HepG2 (cell line): Measurements from ENCODE around the gene MKNK1. TPM values are rescaled to one million over a fixed set of nuclear protein-coding genes. Genes with fewer than 3 reads are reported as not detected.

Source experiments
- KDM5B ChIP-seq: sonication (generic); formaldehyde crosslinking; IDR thresholded peaks from 2 replicates; pipeline ENCODE4 v1.4.0; 2020; ENCODE audit warnings: missing genetic modification reagents, mild to moderate bottlenecking, borderline replicate concordance
- NFIC ChIP-seq: IDR thresholded peaks from 2 replicates; pipeline ENCODE4 v1.6.1; 2012; ENCODE audit warnings: mild to moderate bottlenecking, low read length, inconsistent platforms
- PHF20 ChIP-seq: sonication (generic); formaldehyde crosslinking; IDR thresholded peaks from 2 replicates; pipeline ENCODE4 v1.5.0; 2020; ENCODE audit warnings: mild to moderate bottlenecking, missing genetic modification reagents
- RAD21 ChIP-seq: fragments of 450-650 bp; formaldehyde crosslinking; IDR thresholded peaks from 2 replicates; pipeline ENCODE4 v1.5.0; 2020; ENCODE audit warnings: mild to moderate bottlenecking
- SP140L ChIP-seq: sonication (generic); formaldehyde crosslinking; IDR thresholded peaks from 2 replicates; pipeline ENCODE4 v1.4.0; 2020; ENCODE audit warnings: missing genetic modification reagents, borderline replicate concordance
- XRCC5 ChIP-seq: fragments of 200-400 bp; formaldehyde crosslinking; optimal IDR thresholded peaks from 2 replicates; pipeline ENCODE3; 2017; ENCODE audit warnings: mild to moderate bottlenecking, low read length
- ZFP36L1 ChIP-seq: sonication (generic); formaldehyde crosslinking; IDR thresholded peaks from 2 replicates; pipeline ENCODE4 v1.8.0; 2022; ENCODE audit warnings: mild to moderate bottlenecking, missing genetic modification reagents, moderate library complexity
- ZNF572 ChIP-seq: sonication (generic); formaldehyde crosslinking; IDR thresholded peaks from 2 replicates; pipeline ENCODE4 v1.5.1; 2020; ENCODE audit warnings: mild to moderate bottlenecking, missing genetic modification reagents
- ZNF629 ChIP-seq: sonication (generic); formaldehyde crosslinking; conservative IDR thresholded peaks from 2 replicates; pipeline ENCODE4 v1.5.0; 2020; ENCODE audit warnings: missing genetic modification reagents
- ZNF652 ChIP-seq: IDR thresholded peaks from 2 replicates; pipeline ENCODE4 v1.6.1; 2016; ENCODE audit warnings: low read depth, borderline replicate concordance
- polyA plus RNA-seq, 8 experiments: library from polyadenylated mRNA; depleted of rRNA in 3 of 8; stranded (reverse) in 7 of 8; unstranded in 1 of 8; fragments of >200 nt; fragmentation: Illumina TruSeq in 4 of 8; extraction: Trizol in 4 of 8; gene quantifications; 2 replicates each; pipeline versions ENCODE4 v1.2.1 to v1.2.3, GENCODE V29; 2011 to 2016; ENCODE audit warnings: low read depth in 4 of 8, missing spikeins in 1 of 8, mixed read lengths in 1 of 8; ENCODE audit not compliant: insufficient read depth in 1 of 8
- total RNA-seq, 5 experiments: library from RNA; depleted of rRNA; stranded (reverse); fragments of >200 nt; fragmentation: Illumina TruSeq; extraction: Trizol; gene quantifications; 2 replicates each; pipeline ENCODE4 v1.2.3, GENCODE V29; 2016; ENCODE audit warnings: low read depth in 1 of 5
- TF ChIP-seq, protein P1 (sequence below): sonication (generic); formaldehyde crosslinking; IDR thresholded peaks from 2 replicates; pipeline ENCODE4 v1.4.0; 2020; ENCODE audit warnings: mild to moderate bottlenecking, missing genetic modification reagents
- TF ChIP-seq, protein P2 (sequence below): sonication (generic); formaldehyde crosslinking; conservative IDR thresholded peaks from 2 replicates; pipeline ENCODE4 v1.4.0; 2020; ENCODE audit warnings: missing genetic modification reagents
- TF ChIP-seq, protein P3 (sequence below): fragments of 450-650 bp; IDR thresholded peaks from 2 replicates; pipeline ENCODE4 v1.6.1; 2017; ENCODE audit warnings: mild to moderate bottlenecking
- TF ChIP-seq, protein P4 (sequence below): sonication (generic); formaldehyde crosslinking; IDR thresholded peaks from 2 replicates; pipeline ENCODE4 v1.5.0; 2020; ENCODE audit warnings: missing genetic modification reagents

The MKNK1 gene
- total and polyA plus RNA-seq, 2 of the 13 experiments (the other 11 are each of a cell fraction or from before 2014, with no cell fraction given): 18.5 to 24.1 TPM

DNA sequence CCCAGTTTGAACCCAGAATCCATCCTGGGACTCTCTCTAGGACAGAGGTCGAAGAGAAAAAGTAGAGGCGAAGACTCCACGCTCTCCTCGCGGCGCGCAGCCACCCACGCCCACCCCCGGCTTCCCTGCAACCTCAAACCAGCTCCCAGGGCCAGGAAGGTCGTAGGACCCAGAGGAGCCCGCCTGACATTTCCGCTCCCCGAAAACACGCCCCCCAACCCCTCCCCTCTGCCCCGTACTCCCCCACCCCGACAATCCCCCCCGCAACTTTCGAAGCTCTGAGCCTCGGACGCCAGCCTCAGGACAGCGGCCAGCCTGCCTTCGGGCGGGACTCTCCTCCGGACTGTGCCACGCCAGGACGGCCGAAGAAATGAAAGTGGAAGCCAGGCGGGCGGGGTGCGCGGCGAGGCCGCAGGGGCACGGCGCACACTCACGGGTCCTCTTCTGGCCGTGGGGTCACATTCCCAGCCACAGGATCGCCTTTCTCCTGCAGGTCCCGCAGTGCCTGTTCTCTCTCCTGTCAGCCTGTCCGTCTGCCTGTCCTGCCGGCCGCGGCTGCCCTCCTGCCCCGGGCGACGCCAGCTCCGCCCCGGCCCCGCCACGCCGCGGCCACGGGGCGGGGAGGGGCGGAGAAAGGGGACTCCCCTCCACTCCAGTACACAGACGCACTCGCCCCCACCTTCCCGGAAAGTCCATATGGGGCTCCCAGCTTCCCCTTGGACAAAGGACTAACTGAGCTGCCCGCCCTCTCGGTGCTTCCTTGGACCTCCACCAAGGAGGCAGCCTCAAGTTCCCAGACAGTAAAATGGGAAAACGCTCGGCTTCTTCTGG, 12.4 kb upstream of the MKNK1 start, which contains the start of gene MOB3C (continued):
- TF ChIP-seq, protein P1, sequence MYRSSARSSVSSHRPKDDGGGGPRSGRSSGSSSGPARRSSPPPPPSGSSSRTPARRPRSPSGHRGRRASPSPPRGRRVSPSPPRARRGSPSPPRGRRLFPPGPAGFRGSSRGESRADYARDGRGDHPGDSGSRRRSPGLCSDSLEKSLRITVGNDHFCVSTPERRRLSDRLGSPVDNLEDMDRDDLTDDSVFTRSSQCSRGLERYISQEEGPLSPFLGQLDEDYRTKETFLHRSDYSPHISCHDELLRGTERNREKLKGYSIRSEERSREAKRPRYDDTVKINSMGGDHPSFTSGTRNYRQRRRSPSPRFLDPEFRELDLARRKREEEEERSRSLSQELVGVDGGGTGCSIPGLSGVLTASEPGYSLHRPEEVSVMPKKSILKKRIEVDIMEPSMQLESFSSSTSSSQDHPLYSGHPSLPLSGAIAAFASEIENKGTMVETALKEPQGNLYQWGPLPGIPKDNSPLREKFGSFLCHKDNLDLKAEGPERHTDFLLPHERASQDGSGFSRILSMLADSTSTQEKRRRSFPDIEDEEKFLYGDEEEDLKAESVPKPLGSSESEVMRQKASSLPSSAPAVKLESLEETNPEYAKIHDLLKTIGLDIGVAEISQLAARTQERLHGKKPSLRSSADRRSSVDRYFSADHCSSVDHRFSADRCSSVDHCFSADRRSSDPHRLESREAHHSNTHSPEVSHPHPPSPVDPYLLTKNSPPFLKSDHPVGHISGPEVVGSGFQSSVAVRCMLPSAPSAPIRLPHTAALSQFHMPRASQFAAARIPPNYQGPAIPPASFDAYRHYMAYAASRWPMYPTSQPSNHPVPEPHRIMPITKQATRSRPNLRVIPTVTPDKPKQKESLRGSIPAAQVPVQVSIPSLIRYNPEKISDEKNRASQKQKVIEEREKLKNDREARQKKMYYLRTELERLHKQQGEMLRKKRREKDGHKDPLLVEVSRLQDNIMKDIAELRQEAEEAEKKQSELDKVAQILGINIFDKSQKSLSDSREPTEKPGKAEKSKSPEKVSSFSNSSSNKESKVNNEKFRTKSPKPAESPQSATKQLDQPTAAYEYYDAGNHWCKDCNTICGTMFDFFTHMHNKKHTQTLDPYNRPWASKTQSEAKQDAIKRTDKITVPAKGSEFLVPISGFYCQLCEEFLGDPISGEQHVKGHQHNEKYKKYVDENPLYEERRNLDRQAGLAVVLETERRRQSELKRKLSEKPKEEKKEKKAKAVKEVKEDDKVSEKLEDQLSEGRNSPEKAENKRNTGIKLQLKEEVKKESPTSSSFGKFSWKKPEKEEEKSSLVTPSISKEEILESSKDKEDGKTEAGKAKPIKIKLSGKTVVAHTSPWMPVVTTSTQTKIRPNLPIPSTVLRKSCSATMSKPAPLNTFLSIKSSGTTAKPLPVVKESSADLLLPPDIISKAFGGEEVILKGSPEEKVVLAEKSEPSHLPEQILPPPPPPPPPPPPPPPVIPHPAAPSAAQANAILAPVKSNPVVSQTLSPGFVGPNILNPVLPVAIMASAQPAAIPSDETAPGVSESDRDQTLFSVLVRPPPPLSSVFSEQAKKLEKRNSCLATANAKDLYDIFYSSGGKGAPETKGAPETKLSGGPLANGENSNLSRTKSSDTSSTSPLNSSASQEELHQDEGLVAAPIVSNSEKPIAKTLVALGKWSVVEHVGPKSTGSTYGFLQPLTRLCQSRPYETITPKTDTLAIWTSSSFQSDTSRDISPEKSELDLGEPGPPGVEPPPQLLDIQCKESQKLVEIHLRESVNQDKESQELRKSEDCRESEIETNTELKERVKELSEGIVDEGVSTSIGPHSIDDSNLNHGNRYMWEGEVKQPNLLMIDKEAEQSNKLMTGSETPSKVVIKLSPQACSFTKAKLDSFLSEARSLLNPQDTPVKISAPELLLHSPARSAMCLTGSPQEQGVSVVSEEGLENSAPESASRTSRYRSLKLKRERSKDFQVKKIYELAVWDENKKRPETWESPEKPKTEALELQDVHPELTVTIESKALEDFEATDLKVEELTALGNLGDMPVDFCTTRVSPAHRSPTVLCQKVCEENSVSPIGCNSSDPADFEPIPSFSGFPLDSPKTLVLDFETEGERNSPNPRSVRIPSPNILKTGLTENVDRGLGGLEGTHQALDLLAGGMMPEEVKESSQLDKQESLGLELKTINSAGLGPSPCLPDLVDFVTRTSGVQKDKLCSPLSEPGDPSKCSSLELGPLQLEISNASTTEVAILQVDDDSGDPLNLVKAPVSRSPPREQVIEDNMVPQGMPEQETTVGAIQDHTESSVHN (CRISPR knock-in tag): no peak
- TF ChIP-seq, protein P2, sequence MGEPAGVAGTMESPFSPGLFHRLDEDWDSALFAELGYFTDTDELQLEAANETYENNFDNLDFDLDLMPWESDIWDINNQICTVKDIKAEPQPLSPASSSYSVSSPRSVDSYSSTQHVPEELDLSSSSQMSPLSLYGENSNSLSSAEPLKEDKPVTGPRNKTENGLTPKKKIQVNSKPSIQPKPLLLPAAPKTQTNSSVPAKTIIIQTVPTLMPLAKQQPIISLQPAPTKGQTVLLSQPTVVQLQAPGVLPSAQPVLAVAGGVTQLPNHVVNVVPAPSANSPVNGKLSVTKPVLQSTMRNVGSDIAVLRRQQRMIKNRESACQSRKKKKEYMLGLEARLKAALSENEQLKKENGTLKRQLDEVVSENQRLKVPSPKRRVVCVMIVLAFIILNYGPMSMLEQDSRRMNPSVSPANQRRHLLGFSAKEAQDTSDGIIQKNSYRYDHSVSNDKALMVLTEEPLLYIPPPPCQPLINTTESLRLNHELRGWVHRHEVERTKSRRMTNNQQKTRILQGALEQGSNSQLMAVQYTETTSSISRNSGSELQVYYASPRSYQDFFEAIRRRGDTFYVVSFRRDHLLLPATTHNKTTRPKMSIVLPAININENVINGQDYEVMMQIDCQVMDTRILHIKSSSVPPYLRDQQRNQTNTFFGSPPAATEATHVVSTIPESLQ: no peak
- no peak for TF ChIP-seq KDM5B (CRISPR knock-in tag)
- no peak for TF ChIP-seq XRCC5
- TF ChIP-seq PHF20 (CRISPR knock-in tag): no peak
- TF ChIP-seq ZNF572 (CRISPR knock-in tag): no peak
- TF ChIP-seq ZNF629 (CRISPR knock-in tag): peak; percentile 80
- no peak for TF ChIP-seq NFIC
- TF ChIP-seq, protein P3, sequence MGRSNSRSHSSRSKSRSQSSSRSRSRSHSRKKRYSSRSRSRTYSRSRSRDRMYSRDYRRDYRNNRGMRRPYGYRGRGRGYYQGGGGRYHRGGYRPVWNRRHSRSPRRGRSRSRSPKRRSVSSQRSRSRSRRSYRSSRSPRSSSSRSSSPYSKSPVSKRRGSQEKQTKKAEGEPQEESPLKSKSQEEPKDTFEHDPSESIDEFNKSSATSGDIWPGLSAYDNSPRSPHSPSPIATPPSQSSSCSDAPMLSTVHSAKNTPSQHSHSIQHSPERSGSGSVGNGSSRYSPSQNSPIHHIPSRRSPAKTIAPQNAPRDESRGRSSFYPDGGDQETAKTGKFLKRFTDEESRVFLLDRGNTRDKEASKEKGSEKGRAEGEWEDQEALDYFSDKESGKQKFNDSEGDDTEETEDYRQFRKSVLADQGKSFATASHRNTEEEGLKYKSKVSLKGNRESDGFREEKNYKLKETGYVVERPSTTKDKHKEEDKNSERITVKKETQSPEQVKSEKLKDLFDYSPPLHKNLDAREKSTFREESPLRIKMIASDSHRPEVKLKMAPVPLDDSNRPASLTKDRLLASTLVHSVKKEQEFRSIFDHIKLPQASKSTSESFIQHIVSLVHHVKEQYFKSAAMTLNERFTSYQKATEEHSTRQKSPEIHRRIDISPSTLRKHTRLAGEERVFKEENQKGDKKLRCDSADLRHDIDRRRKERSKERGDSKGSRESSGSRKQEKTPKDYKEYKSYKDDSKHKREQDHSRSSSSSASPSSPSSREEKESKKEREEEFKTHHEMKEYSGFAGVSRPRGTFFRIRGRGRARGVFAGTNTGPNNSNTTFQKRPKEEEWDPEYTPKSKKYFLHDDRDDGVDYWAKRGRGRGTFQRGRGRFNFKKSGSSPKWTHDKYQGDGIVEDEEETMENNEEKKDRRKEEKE: no peak
- TF ChIP-seq SP140L (CRISPR knock-in tag): no peak
- no peak for TF ChIP-seq ZFP36L1 (CRISPR knock-in tag)
- TF ChIP-seq, protein P4, sequence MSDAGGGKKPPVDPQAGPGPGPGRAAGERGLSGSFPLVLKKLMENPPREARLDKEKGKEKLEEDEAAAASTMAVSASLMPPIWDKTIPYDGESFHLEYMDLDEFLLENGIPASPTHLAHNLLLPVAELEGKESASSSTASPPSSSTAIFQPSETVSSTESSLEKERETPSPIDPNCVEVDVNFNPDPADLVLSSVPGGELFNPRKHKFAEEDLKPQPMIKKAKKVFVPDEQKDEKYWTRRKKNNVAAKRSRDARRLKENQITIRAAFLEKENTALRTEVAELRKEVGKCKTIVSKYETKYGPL (CRISPR knock-in tag): no peak
- TF ChIP-seq RAD21 (CRISPR knock-in tag): no peak
- TF ChIP-seq ZNF652: no peak
